Ishikawa (cell line): Measurements from ENCODE around the gene PCNA.

Experiments used
- CEBPB ChIP-seq: IDR thresholded peaks from 2 replicates; pipeline ENCODE4 v1.6.1; 2012
- CREB1 ChIP-seq: IDR thresholded peaks from 2 replicates; pipeline ENCODE4 v1.6.1; 2012; ENCODE audit warnings: low read depth
- EGR1 ChIP-seq: IDR thresholded peaks from 2 replicates; pipeline ENCODE4 v1.6.1; 2012
- EP300 ChIP-seq: IDR thresholded peaks from 2 replicates; pipeline ENCODE4 v1.6.1; 2012; ENCODE audit warnings: borderline replicate concordance
- FOXM1 ChIP-seq: IDR thresholded peaks from 2 replicates; pipeline ENCODE4 v1.6.1; 2012; ENCODE audit warnings: low read depth, borderline replicate concordance
- MAX ChIP-seq: IDR thresholded peaks from 2 replicates; pipeline ENCODE4 v1.6.1; 2012
- NFIC ChIP-seq: IDR thresholded peaks from 2 replicates; pipeline ENCODE4 v1.6.1; 2012
- RAD21 ChIP-seq: IDR thresholded peaks from 2 replicates; pipeline ENCODE4 v1.6.1; 2012; ENCODE audit warnings: low read depth
- REST ChIP-seq: IDR thresholded peaks from 2 replicates; pipeline ENCODE4 v1.6.1; 2012; ENCODE audit warnings: low read depth, mild to moderate bottlenecking
- TAF1 ChIP-seq: IDR thresholded peaks from 2 replicates; pipeline ENCODE4 v1.6.1; 2012; ENCODE audit warnings: low read depth, mild to moderate bottlenecking
- TCF12 ChIP-seq: IDR thresholded peaks from 2 replicates; pipeline ENCODE4 v1.6.1; 2012; ENCODE audit warnings: low read depth
- TEAD4 ChIP-seq: IDR thresholded peaks from 2 replicates; pipeline ENCODE4 v1.6.1; 2012
- USF1 ChIP-seq: IDR thresholded peaks from 2 replicates; pipeline ENCODE4 v1.6.1; 2012
- YY1 ChIP-seq: IDR thresholded peaks from 2 replicates; pipeline ENCODE4 v1.6.1; 2012; ENCODE audit warnings: low read depth
- ZBTB7A ChIP-seq: IDR thresholded peaks from 2 replicates; pipeline ENCODE4 v1.6.1; 2012; ENCODE audit warnings: low read depth

PCNA gene

GRCh38 chr20:5070570-5070969 lies 49.2 kb downstream of the PCNA start:
- TF ChIP-seq FOXM1, result no peak
- TF ChIP-seq EP300, result no peak
- TF ChIP-seq NFIC, result no peak
- no peak for TF ChIP-seq ZBTB7A

GRCh38 chr20:5070081-5070480 lies 49.7 kb downstream of the PCNA start:
- TF ChIP-seq RAD21, result no peak
- no peak for TF ChIP-seq TCF12
- TF ChIP-seq MAX, result no peak
- no peak for TF ChIP-seq YY1
- no peak for TF ChIP-seq NFIC
- no peak for TF ChIP-seq ZBTB7A
- no peak for TF ChIP-seq EP300
- TF ChIP-seq TAF1, result no peak
- TF ChIP-seq CEBPB, result no peak
- no peak for TF ChIP-seq TEAD4
- no peak for TF ChIP-seq CREB1
- TF ChIP-seq FOXM1, result no peak
- no peak for TF ChIP-seq EGR1
- TF ChIP-seq USF1, result no peak
- no peak for TF ChIP-seq REST

- no peak for TF ChIP-seq REST
- TF ChIP-seq TCF12, result no peak
- TF ChIP-seq MAX, result no peak
- TF ChIP-seq ZBTB7A, result no peak
- no peak for TF ChIP-seq TEAD4
- TF ChIP-seq USF1, result no peak
- no peak for TF ChIP-seq NFIC
- TF ChIP-seq CEBPB, result no peak
- no peak for TF ChIP-seq CREB1
- no peak for TF ChIP-seq RAD21
- TF ChIP-seq EP300, result no peak
- no peak for TF ChIP-seq FOXM1
- no peak for TF ChIP-seq EGR1
- TF ChIP-seq TAF1, result no peak
- no peak for TF ChIP-seq YY1
Measured at GRCh38 chr20:5069141-5069806, 50.5 kb downstream of the PCNA start.

GRCh38 chr20:5067877-5068645 lies 51.7 kb downstream of the PCNA start:
- TF ChIP-seq USF1, result no peak
- TF ChIP-seq CEBPB, result no peak
- no peak for TF ChIP-seq NFIC
- no peak for TF ChIP-seq ZBTB7A
- TF ChIP-seq FOXM1, result no peak
- no peak for TF ChIP-seq YY1
- no peak for TF ChIP-seq EGR1
- no peak for TF ChIP-seq REST
- TF ChIP-seq EP300, result no peak
- no peak for TF ChIP-seq TCF12
- TF ChIP-seq RAD21, result no peak
- TF ChIP-seq TEAD4, result no peak
- no peak for TF ChIP-seq CREB1
- no peak for TF ChIP-seq TAF1
- TF ChIP-seq MAX, result no peak
